Activated effector memory CD4-positive, alpha-beta T cell treated with anti-CD3 and anti-CD28 coated beads, Interleukin-2, amount 50 U/mL, for 16 hours (primary cell): ENCODE data around the gene PAQR4.

Experiments
- DNase-seq: peaks from one replicate; pipeline ENCODE4 v3.0.0-alpha.2; 2020

Gene PAQR4

DNA sequence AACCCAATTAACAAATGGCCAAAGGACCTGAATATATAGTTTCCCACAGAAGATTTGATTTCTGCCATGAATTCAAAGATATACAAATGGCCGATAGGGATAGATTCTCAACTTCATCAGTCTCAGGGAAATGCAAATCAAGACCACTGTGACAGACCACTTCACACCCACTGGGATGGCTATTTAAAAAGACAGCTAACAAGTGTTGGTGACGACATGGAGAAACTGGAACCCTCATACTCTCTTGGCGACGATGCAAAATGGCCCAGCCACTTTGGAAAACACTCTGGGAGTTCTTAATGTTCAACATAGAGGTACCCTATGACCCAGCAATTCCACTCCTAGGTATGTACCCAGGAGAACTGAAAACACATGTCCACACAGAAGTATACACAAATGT lies 22.5 kb upstream of the PAQR4 start:
- no peak for DNase-seq

DNA sequence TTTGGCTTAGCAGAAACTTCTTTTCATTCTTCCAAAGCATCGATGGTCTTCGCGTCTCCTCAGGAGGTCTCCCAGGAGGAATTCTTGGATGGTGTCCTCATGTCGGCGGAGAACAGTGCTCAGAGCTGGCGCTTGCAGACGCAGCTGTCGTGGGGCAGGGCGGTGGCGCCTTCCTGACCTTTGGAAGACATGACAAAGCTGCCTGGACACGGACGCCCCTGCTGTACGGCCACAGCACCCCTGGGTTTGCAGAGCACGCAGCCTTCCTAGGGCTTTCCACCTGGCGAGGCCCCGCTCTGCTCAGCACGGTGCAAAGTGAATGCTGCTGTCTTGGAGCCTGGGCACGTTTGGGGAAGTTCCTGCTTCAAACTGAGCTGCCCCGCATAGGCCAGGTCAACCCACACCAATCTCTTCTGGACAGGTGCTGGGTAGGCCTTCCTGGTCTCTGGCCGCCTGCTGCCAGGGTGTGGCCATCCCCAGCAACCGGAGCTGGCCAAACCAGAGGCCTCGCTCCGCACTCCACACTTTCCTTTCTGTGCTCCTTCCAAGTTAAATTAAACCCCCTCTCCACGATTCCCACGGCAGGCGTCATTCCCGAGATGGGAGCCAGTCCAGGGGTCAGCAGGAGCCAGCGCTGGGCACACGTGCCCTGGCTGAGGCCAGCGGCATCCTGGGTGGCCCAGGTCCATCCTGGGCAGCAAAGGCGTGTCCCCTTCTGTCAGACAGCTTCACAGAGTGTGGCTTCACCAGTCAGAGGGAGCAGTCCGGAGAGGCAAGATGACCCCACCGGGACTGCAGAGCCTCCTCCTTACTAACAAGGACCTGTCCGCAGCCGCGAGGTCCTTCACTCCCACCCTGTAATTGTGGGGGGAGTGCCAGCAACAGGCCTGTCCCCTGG lies 20.1 kb upstream of the PAQR4 start:
- DNase-seq = peak; percentile 59

DNA sequence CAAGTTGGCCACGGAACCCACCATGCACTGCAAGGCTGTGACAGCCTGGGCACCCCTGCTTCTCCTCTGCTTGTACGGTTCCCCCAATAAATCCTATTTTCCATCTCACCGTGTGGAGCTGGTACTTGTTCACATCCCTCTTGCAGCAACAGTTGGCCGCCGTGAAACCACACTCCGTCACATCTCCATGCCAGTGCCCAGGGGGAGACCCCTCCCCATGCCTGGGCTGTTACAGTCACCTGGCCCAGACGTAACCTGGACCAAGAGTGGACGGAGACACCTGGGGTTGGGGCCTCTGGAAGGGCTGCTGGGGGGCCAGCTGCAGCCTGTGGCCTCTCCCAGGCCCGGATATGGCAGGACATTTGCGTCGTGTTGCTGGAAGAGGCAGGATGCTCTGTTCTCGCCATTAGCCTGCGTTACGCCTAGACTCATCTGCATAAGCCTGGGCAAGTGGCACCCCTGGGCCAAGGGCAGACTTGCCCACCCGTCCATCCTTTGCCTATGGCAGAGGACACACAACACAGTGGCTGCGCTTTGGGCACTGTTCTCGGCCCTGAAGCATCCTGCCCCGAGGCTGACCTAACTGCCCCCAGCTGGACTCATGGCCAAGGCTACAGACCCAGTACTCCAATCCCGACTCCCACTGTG lies 19.3 kb upstream of the PAQR4 start:
- DNase-seq = peak; percentile 56

DNA sequence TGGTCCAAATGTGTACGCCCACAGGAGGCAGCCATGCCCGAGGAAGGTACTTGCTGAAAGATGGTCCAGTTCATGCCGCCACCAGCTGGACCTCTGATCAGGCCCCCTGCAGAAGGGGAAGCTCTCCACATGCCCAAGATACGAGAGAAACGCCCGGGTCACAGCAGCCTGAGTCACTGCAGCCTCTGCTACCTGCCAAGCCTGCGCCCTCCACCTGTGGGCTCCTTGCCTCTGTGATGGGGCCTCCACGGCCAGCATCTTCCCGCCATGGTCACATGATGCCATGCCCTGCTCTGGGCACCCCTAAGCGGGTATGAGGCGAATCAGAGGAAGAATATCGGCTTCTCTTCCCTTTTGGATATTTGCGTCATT lies 18.8 kb upstream of the PAQR4 start:
- DNase-seq = peak; percentile 34

DNA sequence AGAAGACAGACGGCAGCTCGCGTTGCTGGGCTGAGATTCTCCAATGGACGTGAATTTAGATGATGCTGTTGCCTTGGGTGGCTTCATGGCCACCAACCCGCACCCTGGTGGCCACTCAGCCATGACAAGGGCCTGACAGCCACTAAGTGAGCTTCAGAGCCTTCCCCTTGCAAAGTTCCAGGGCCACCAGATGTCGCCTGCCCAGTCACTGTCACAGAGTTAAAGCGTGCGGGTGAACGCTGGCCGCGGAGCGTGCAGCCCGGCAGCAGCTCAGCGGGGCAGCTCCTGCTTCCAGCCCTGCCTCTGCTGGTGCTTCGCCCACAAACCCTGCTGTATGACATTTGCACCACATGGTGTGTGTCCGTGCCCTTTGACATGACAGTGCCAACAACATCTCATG lies 18.4 kb upstream of the PAQR4 start:
- peak; percentile 42 for DNase-seq

DNA sequence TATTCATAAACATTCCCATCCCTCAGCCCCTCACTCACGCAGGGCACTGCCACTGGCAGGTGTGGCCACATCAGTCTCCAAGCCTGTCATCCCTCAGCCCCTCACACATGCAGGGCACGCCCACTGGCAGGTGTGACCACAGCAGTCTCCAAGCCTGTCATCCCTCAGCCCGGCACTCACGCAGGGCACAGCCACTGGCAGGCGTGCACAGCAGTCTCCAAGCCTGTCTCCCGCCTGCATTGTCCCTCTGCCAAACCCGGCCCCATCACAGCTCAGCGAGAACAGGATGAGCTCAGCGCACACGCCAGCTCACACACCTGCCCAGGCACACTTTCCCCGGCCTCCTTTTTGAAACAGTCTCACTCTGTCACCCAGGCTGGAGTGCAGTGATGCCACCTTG lies 16.5 kb upstream of the PAQR4 start:
- DNase-seq = peak; percentile 58

DNA sequence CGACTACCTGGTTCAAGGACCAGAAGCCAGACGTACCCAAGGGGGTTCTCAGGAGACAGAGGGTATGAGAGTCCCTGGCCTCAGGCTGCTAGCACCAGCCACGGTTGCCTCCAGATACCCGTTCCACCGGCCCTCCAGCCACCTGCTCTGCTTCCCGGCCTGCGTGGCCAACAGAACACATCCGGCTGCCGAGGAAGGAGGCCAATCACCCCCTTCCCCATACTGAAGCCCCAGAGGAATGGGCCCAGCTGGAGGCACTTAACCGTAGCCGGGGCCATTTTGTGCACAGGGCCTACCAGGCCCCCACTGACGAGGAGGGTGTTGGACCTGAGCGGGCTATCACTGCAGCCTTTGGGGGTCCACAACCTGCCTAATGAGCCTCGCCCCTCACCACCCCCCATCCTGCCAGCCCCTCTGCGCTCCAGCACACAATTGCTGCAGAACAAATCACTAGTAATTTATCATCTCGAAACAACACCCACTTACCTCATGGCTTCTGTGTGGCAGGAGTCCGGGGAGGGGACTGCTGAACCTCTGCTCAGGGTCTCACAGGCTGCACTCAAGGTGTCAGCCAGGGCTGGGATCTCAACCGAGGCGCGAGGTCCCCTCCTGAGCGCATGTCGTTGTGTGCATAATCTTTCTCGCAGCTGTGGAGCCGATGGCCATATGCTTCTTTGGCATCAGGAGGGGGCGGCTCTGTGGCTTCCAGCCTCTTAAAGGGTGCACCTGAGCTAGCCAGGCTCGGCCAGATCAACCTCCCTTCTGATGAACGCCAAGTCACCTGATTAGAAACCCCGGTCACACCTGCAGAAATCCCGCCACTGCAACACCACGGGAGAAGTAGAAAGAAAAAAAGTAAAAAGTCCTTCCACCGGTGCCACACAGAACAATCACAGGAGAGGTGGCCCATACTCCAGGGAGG lies 15.2 kb upstream of the PAQR4 start:
- DNase-seq = peak; percentile 53

DNA sequence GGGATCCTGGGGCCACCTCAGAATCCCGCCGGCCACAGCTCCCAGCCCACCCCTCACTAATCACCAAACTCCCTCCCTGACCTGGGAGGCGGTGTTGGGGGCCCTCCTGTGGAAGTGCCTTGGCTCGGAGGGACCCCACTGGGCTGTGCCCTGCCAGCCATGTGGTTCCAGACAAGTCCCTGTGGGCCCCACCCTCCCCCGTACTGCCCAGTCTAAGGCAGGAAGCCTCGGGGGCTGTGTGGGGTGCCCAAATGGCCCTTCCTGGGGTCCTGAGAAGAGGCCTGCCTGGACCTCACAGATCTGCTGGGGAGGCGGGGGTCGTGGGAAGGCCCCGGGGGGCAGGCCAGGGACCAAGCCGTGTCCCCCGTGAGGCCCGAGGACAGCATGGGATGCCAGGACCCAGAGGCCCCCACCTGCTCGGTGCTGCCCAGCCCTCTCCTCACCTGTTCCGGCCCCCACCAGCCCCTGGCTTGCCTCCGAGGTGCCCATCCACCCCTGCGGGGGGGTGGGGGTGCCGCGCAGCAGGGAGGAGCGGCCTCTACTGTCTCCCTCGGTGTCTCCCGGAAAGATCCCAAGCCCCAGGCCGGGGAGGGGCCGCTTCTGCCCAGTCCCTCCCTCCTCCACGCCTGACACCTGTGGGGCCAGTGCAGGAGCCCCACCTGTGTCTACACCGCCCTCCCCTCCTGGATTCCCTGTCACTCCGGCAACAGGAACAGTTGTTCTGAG lies 14.3 kb upstream of the PAQR4 start:
- peak; percentile 54 for DNase-seq

DNA sequence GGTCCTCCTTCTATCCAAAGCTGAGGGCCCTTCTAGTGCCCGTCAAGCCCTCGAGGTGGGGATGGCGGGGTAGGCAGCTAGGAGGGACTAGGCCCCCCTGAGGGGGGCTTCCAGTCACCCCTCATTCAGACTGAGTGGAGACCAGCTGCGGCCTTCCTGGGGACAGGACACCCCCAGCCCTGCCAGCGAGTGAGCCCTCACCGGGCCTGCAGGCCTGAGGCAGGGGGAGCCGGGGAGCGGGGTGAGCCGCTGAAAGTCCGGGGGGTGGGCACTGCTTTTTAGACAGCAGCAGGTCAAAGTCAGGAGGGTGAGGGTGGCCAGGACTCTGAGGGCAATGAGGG lies 13.7 kb upstream of the PAQR4 start:
- peak; percentile 50 for DNase-seq

DNA sequence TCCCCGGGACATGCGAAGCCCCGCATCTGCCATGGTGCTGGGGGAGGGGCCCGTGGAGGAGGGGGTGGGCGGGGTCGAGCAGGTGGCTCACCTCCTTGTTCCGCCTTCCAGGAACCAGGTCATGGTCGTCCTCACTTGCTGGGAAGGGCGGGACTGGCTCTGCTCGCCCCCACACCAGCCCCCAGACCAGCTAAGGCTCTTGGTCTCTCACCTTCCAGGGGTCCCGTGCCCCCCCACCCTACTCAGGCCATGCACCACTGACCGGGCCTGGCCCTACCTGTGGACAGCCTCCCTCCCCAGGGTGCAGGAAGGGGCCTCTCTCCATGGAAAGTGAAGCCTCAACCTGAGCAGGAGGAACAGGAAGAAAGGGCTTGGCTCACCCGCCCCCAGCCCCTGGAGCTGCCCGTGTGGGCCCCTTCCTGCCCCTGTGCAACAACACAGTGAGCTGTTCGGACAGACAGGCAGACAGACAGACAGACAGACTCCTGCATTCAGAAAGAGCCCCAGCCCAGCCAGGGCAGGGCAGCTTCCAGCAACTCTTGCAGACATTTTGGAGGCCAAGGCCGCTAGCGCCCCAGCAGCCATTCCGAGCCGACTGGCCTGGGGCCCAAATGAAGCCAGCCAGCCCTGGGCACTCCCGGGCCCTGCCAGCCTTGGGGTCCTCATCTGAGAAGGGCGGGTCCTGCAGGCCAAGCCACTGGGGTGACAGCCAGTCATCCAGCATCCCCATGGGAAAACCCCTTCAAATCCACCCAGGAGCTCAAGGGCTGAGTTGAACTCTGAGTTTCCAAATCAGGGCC lies 13.2 kb upstream of the PAQR4 start:
- peak; percentile 60 for DNase-seq

DNA sequence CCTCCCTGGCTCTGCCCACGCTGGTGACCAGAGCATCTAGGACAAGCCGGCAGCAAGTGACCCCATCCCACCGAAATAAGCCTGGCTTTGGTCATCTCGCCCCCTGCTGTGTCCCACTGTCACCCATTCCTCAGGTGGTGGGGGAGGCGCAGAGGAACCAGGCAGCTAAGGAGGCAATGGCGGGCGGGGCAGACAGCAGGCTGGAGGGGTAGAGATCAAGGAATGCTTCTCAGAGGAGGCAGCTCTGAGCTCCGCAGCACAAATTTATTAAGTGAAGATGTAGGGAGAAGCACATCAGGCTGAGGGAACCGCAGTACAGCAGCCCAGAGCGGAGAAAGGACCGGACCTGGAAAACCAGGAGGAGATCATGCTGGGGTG lies 12.6 kb upstream of the PAQR4 start:
- DNase-seq = peak; percentile 58

DNA sequence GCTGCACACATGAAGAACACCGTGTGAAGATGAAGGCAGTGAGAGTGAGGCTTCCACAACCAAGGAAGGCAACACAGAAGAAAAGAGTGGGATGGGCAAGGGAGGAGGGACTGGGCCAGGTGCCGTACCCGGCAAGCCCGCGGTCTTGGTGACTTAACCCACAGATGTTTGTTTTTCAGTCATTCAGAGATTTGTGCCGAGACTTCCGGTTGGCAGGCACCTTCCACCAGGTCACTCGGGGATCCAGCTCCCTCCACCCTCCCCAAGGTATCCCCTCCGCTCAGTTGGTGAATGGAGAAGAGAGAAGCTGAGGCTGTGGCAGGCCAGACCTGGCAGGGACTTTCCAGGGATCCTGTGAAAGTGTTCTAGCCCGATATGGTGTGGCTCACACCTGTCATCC lies 9.9 kb upstream of the PAQR4 start:
- no peak for DNase-seq

DNA sequence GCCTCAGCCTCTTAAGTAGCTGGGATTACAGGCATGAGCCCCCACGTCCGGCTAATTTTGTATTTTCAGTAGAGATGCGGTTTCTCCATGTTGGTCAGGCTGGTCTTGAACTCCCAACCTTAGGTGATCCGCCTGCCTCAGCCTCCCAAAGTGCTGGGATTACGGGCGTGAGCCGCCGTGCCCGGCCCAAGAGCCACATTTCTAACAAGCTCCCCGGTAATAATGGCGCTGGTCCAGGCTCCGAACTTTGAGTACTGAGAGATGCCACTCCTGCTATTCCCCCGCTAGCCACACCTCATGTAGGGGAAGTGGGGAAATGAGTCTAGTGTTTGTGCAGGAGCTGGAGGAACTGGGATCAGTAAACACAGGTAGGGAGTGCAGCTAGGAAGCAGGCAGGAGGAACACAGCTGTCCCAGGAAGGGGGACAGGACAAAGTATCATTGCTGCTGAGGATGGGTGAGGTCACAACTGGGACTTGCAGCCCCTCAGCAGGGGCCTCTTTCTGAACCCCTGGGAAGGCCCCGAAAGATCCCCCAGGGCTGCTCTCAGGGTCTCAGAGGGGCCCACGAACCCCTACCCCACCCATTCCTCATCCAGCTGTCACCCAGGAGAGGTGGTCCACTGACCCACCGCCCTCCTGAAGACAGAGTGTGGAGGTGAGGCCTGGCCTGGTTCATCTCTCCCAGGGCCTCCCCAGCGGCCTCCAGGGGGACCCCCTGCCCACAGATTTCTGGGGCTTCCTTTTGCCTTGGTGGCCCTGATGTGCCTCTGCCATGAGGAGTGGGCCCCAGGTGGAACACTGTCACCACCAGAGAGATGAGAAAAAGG lies 8.8 kb upstream of the PAQR4 start:
- DNase-seq = peak; percentile 49

DNA sequence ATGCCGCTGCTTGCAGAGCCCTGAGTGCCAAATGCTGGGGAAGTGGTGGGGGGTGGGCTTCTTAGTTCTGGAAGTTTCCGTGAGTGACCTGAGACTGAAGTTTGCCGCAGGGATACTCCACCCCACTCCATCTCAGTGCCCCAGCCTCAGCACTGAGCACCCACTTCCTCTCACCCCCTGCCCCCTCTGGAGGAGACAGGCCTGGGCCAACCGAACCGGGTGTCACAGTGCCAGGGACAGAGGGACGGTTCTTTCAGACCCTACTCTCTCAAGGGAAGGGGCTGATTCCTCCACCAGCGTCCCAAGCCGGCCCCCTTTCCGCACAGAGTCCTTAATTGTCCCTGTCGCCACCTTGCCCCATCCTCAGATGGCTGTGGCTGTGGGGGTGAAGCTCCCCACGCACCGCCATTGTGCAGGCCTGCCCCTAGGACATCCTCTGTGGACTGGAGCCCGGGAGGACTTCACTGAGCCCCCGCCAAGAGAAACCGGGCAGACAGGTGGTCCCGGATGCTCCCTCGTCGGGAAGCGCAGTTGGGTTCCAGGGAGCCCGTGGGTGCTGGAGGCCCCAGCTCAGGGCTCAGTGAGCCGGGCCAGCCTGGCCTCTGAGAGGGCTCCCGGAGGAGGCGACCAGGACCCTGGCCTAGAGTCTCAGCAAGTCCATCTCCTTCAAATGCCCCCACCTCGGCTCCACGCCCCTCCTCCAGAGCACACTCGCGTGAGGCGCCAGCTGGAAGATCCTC lies 6.6 kb upstream of the PAQR4 start:
- DNase-seq = peak; percentile 65

DNA sequence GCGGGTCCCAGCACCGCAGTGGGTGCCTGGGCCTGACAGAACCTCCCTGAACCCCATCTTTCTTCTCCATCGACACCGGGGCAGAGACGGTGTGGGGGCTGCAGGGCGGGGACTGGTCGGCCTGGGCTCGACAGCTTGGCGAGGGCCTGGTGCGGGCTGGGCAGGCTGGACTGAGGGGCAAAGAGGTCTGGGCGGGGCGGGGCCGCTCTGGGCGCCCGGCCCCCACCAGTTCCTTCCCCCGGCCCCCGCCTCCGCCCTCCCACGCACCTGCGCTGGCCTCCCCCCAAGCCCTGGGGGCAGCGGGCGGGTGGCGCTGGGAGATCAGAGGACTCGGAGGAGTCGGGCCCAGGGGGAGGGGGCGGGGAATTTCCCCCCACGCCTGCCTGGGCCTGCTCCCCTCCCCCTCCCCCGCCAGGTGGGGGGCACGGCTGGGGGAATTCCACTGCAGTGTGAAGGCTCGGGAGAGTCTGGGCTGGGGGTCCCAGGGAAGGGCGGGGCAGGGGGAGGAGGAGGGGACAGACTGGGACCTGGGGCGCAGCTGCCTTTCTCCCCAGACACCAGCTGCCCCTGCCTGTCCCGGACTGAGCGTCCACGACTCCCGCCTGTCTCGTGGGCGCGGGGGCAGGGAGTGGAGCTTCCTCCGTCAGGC lies 6.0 kb upstream of the PAQR4 start:
- DNase-seq = peak; percentile 72

DNA sequence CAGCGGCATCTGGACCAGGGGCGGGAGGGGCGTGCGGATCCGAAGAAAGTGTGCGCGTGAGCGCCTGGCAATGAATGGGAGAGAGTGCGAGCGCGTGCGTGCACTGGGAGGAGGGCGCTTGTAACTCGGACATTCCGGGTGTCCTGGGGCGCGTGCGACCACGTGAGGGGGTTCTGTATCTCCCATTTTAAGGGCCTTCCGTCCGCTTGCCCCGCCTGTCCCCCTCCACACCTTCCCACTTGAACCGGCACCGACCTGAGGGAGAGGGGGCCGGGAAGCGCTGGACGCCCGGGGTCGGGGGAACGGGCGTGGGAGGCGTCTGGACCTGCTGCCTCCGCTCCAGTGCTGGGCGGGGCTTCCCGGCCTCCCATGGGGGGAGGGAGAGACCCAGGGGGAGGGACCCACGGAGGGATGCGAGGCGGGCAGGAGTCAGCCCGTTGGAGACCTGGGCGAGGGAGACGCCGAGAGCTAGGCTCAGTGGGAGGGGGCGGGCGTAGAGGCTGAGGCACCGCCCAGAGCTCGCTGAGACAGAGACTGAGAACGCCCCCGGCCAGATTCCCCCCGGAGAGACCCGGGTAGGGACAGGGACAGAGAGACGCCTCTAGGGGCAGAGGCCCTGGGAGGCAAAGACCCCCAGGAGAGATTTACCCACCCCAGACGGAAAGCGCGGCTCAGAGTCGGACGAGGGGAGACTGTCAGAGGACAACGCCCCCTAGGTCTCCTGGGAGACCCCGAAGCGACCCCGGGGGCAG lies 5.2 kb upstream of the PAQR4 start, which contains the start of gene KREMEN2:
KREMEN2 (plus strand) TSS at position 553 of the 752 bp plus-strand sequence. CDS start 246 bp downstream, outside the sequence.
- DNase-seq = peak; percentile 78

DNA sequence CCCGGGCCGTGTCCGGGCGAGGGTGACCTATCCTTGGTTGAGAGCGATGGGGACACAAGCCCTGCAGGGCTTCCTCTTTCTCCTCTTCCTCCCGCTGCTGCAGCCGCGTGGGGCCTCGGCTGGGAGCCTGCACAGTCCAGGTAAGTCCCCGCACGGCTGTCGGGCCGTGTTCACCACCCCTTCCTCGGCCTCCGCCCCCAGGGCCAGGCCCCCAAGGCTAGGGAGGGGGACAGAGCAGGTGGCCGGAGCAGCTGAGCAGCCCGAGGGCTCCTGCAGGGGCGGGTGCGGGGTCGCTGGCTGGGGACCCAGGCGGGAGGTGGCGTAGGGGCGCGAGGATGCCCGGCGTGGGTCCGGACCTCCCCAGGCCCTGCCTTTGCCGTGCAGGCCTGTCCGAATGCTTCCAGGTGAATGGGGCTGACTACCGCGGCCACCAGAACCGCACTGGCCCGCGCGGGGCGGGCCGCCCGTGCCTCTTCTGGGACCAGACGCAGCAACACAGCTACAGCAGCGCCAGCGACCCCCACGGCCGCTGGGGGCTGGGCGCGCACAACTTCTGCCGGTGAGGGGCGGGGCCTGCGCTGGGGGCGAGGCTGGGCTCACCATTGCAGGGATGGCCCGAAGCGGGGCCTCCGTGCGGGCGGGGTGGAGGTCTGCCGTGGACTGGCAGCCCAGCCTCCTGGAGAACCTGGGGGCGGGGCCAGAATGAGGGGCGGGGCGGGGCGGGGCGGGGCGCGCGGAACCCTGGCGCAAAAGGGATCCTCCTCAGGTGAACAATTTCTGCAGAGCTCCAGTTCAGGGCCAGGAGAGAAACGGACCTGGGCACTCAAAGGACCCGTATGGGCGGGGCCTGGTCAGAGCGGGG lies 4.4 kb upstream of the PAQR4 start:
- DNase-seq = peak; percentile 86
